Glutamatergic neuron (in vitro differentiated cells): ENCODE measurements around the gene LTA. TPM values are rescaled to one million over a fixed set of nuclear protein-coding genes. Genes with fewer than 3 reads are reported as not detected.
A peak's percentile ranks its signal among the peaks of the same experiment; 100 is the strongest.

Experiments
- DNase-seq: peaks from one replicate; pipeline ENCODE4 v3.0.0; 2022
- H3K27ac Mint-ChIP-seq: one replicate; pipeline ENCODE4 v1.8.0; 2020; ENCODE audit warnings: mild to moderate bottlenecking, mixed read lengths, inconsistent platforms; ENCODE audit not compliant: unreplicated experiment
- H3K27me3 Mint-ChIP-seq: one replicate; pipeline ENCODE4 v1.8.0; 2020; ENCODE audit warnings: mild to moderate bottlenecking, moderate library complexity, mixed read lengths, inconsistent platforms; ENCODE audit not compliant: unreplicated experiment
- H3K36me3 Mint-ChIP-seq: one replicate; pipeline ENCODE4 v1.8.0; 2020; ENCODE audit warnings: mild to moderate bottlenecking, mixed read lengths, inconsistent platforms; ENCODE audit not compliant: unreplicated experiment
- H3K4me1 Mint-ChIP-seq: one replicate; pipeline ENCODE4 v1.8.0; 2020; ENCODE audit warnings: mild to moderate bottlenecking, low read depth, mixed read lengths, inconsistent platforms; ENCODE audit not compliant: unreplicated experiment
- H3K4me3 Mint-ChIP-seq: one replicate; pipeline ENCODE4 v1.8.0; 2020; ENCODE audit warnings: mild to moderate bottlenecking, mixed read lengths, inconsistent platforms; ENCODE audit not compliant: unreplicated experiment
- H3K9me3 Mint-ChIP-seq: one replicate; pipeline ENCODE4 v1.8.0; 2020; ENCODE audit warnings: mild to moderate bottlenecking, moderate library complexity, mixed read lengths, inconsistent platforms; ENCODE audit not compliant: unreplicated experiment
- total RNA-seq: library from RNA; stranded (reverse); fragmentation: NEBNext Ultra II Directional; extraction: Animal tissue kit (Norgen Biotek cat#: 25700); gene quantifications from one replicate; pipeline ENCODE4 v1.2.1, GENCODE V29; 2021; ENCODE audit not compliant: unreplicated experiment
- TF ChIP-seq, protein P1 (sequence below): fragments of 200-600 bp; sonication (generic); IDR thresholded peaks from one replicate; pipeline ENCODE4 v1.5.0; 2021; ENCODE audit not compliant: partially characterized antibody, unreplicated experiment

LTA gene
- total RNA-seq, 1 donor from 2014 or later, result not detected

GRCh38 chr6:31620586-31621319 is 48.7 kb downstream of the LTA start, which contains the start of gene PRRC2A:
Gene PRRC2A, plus strand, starts transcription at chr6:31620715. Its CDS starts 2,075 bp downstream, at chr6:31622790.
- TF ChIP-seq, protein P1, sequence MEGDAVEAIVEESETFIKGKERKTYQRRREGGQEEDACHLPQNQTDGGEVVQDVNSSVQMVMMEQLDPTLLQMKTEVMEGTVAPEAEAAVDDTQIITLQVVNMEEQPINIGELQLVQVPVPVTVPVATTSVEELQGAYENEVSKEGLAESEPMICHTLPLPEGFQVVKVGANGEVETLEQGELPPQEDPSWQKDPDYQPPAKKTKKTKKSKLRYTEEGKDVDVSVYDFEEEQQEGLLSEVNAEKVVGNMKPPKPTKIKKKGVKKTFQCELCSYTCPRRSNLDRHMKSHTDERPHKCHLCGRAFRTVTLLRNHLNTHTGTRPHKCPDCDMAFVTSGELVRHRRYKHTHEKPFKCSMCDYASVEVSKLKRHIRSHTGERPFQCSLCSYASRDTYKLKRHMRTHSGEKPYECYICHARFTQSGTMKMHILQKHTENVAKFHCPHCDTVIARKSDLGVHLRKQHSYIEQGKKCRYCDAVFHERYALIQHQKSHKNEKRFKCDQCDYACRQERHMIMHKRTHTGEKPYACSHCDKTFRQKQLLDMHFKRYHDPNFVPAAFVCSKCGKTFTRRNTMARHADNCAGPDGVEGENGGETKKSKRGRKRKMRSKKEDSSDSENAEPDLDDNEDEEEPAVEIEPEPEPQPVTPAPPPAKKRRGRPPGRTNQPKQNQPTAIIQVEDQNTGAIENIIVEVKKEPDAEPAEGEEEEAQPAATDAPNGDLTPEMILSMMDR, result no peak
- H3K9me3 Mint-ChIP-seq, result peaks cover 4% of the 10 kb centered on the region
- H3K27ac Mint-ChIP-seq, result peak within 1 kb of the TSS; percentile 99
- peaks cover 4% of the 10 kb centered on the region for H3K36me3 Mint-ChIP-seq
- H3K4me3 Mint-ChIP-seq, result peak within 1 kb of the TSS; percentile 95
- H3K4me1 Mint-ChIP-seq, result peaks cover 20% of the 10 kb centered on the region
- peak; percentile 96 for DNase-seq
- H3K27me3 Mint-ChIP-seq, result peaks cover 6% of the 10 kb centered on the region

DNA sequence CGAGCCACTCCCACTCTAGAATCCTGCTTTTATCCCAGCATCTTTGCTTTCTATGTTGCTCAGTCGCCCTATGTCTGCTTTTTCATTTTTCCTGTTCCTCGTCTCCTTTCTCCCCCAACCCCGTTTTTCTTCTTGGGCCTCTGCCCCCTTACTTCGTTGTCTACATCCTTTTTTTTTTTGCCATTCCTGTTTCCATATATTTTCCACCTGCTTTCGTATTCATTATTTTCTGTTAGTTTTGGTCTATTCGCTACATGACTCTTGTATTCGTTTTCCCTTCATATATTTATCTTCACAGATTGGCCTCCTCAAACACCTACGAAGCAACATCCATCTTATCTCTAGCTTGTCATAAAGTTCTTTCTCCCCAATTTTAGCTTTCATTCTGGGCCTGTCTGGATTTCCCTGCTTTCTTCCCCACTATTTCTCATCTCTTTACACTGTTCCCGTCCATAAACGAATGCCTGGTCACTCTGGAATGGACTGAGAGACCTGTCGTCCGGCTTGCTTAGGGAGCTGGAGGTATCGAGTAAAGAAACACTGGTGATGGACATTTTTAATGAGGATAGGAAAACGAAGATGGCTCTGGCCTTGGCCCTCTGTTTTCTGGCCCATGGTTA is 49.3 kb downstream of the LTA start:
- H3K27me3 Mint-ChIP-seq, result peaks cover 6% of the 10 kb centered on the region
- H3K4me3 Mint-ChIP-seq, result peak overlapping the region; percentile 89
- TF ChIP-seq, protein P1, result no peak
- no peak for DNase-seq
- peak overlapping the region; percentile 89 for H3K27ac Mint-ChIP-seq
- peaks cover 4% of the 10 kb centered on the region for H3K9me3 Mint-ChIP-seq
- H3K4me1 Mint-ChIP-seq, result peaks cover 20% of the 10 kb centered on the region
- peaks cover 4% of the 10 kb centered on the region for H3K36me3 Mint-ChIP-seq

DNA sequence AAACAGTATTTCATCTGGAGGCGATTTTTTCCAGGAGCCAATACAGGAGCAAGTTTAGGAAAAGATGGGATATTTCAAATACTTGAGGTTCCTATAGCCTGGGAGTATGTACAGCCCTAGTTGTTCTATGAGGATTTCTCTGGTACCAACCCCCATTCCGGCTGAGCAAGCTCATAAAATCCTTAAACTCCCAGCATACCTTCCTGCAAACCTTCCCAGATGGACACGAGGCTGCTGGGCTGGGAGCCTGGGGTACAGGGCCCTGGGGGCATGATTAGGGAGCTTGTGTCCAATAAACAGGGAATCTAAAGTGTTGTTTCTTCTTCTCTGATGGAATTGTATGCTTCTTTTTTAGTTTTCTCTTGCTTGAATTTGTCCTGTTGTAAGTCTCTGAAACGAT is 49.9 kb downstream of the LTA start:
- Mint-ChIP-seq H3K4me3 (peak overlapping the region; percentile 89), H3K9me3 (peaks cover 4% of the 10 kb centered on the region), H3K36me3 (peaks cover 4% of the 10 kb centered on the region), H3K27me3 (peaks cover 8% of the 10 kb centered on the region), H3K27ac (peak overlapping the region; percentile 89), H3K4me1 (peaks cover 17% of the 10 kb centered on the region)
- no peak for DNase-seq
- TF ChIP-seq, protein P1, result no peak

DNA sequence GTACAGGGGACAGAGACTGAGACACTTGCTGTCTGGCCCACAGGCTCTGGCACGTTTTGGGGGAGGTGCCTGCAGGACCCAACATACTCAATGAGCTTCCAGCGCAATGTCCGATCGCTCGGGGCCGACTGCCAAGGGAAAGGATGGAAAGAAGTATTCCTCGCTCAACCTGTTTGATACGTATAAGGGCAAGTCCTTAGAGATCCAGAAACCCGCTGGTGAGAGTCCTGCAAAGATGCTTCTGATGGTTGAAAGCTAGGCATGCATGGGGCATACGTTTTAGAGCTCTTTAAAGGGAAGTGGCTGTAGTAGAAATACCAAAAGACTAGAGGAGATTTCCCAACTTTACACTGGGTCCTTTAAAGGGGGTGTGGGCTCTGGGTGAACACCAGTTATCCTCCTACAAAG is 50.6 kb downstream of the LTA start:
- TF ChIP-seq, protein P1, result no peak
- Mint-ChIP-seq H3K9me3 (peaks cover 8% of the 10 kb centered on the region), H3K27ac (peak overlapping the region; percentile 89), H3K36me3 (peaks cover 7% of the 10 kb centered on the region), H3K27me3 (peaks cover 8% of the 10 kb centered on the region), H3K4me1 (peaks cover 17% of the 10 kb centered on the region), H3K4me3 (peak overlapping the region; percentile 89)
- DNase-seq, result no peak

Other genes starting within 250 kb of the LTA start
- gene HLA-B, start 215.1 kb upstream of the LTA start, total RNA-seq, result 11.4 TPM
- gene MICA, start 168.7 kb upstream of the LTA start, total RNA-seq, result 0.42 TPM
- gene MICB, start 74.1 kb upstream of the LTA start, total RNA-seq, result 3.6 TPM
- gene MCCD1, start 43.3 kb upstream of the LTA start, total RNA-seq, result not detected
- 526 TPM for gene DDX39B, start 30.3 kb upstream of the LTA start, total RNA-seq
- 95.6 TPM for gene ATP6V1G2, start 25.7 kb upstream of the LTA start, total RNA-seq
- 29.8 TPM for gene NFKBIL1, start 24.7 kb upstream of the LTA start, total RNA-seq
- not detected for gene TNF, start 3.3 kb downstream of the LTA start, total RNA-seq
- gene LTB, start 10.1 kb downstream of the LTA start, total RNA-seq, result not detected
- not detected for gene LST1, start 14.0 kb downstream of the LTA start, total RNA-seq
- gene NCR3, start 20.7 kb downstream of the LTA start, total RNA-seq, result not detected
- not detected for gene AIF1, start 42.9 kb downstream of the LTA start, total RNA-seq
- 303 TPM for gene PRRC2A, start 48.4 kb downstream of the LTA start, total RNA-seq
- gene BAG6, start 80.4 kb downstream of the LTA start, total RNA-seq, result 804 TPM
- gene APOM, start 83.6 kb downstream of the LTA start, total RNA-seq, result 1.5 TPM
- 28.8 TPM for gene C6orf47, start 88.5 kb downstream of the LTA start, total RNA-seq
- gene GPANK1, start 92.7 kb downstream of the LTA start, total RNA-seq, result 30.1 TPM
- 214 TPM for gene CSNK2B, start 93.8 kb downstream of the LTA start, total RNA-seq
- 43.1 TPM for gene LY6G5B, start 97.7 kb downstream of the LTA start, total RNA-seq
- gene LY6G5C, start 108.8 kb downstream of the LTA start, total RNA-seq, result 13.8 TPM
- gene ABHD16A, start 131.0 kb downstream of the LTA start, total RNA-seq, result 120 TPM
- not detected for gene LY6G6F, start 134.6 kb downstream of the LTA start, total RNA-seq
- not detected for gene LY6G6D, start 143.1 kb downstream of the LTA start, total RNA-seq
- gene LY6G6C, start 149.5 kb downstream of the LTA start, total RNA-seq, result 1.8 TPM
- gene MPIG6B, start 151.1 kb downstream of the LTA start, total RNA-seq, result not detected
- gene DDAH2, start 157.0 kb downstream of the LTA start, total RNA-seq, result 266 TPM
- 310 TPM for gene CLIC1, start 164.2 kb downstream of the LTA start, total RNA-seq
- 25.7 TPM for gene MSH5, start 167.7 kb downstream of the LTA start, total RNA-seq
- gene SAPCD1, start 190.4 kb downstream of the LTA start, total RNA-seq, result 3.7 TPM
- 3.2 TPM for gene VWA7, start 205.0 kb downstream of the LTA start, total RNA-seq
- gene VARS1, start 223.5 kb downstream of the LTA start, total RNA-seq, result 204 TPM
- gene LSM2, start 234.7 kb downstream of the LTA start, total RNA-seq, result 68.2 TPM
- 2.5 TPM for gene HSPA1L, start 243.0 kb downstream of the LTA start, total RNA-seq
- 54.3 TPM for gene HSPA1A, start 243.3 kb downstream of the LTA start, total RNA-seq